Thyroid gland (tissue), 4 donors: ENCODE data around the gene FRMD4A.

Experiments
- POLR2A ChIP-seq, 2 donors: fragments of 450-650 bp; IDR thresholded peaks; one replicate each; pipeline ENCODE4 v1.6.1; 2017; ENCODE audit warnings: antibody characterized with exemption in 2 of 2, mild to moderate bottlenecking in 2 of 2, moderate library complexity in 1 of 2
- TF ChIP-seq, protein P1 (sequence below), 6 experiments: fragments of 200-600 bp in 3 of 6; fragments of 450-650 bp in 3 of 6; sonication (generic) in 3 of 6; IDR thresholded peaks; one replicate each; pipeline ENCODE4 v1.5.1; 2016 to 2019; ENCODE audit warnings: antibody characterized with exemption in 6 of 6, mild to moderate bottlenecking in 2 of 6, inconsistent platforms in 1 of 6, moderate library complexity in 1 of 6

GRCh38 chr10:13842117-13842516 lies 488.6 kb downstream of the FRMD4A start:
- TF ChIP-seq, protein P1, sequence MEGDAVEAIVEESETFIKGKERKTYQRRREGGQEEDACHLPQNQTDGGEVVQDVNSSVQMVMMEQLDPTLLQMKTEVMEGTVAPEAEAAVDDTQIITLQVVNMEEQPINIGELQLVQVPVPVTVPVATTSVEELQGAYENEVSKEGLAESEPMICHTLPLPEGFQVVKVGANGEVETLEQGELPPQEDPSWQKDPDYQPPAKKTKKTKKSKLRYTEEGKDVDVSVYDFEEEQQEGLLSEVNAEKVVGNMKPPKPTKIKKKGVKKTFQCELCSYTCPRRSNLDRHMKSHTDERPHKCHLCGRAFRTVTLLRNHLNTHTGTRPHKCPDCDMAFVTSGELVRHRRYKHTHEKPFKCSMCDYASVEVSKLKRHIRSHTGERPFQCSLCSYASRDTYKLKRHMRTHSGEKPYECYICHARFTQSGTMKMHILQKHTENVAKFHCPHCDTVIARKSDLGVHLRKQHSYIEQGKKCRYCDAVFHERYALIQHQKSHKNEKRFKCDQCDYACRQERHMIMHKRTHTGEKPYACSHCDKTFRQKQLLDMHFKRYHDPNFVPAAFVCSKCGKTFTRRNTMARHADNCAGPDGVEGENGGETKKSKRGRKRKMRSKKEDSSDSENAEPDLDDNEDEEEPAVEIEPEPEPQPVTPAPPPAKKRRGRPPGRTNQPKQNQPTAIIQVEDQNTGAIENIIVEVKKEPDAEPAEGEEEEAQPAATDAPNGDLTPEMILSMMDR (IDR thresholded peaks at IDR 0.05) = no peak
- no peak for TF ChIP-seq POLR2A (IDR thresholded peaks at IDR 0.05)
